DOHH2 (cell line): ENCODE data around the gene C5orf58.

ENCODE experiments used
- H3F3A ChIP-seq: fragments of 200-600 bp; sonication (generic), shearing (Covaris generic); 2 replicates; pipeline ENCODE4 v1.6.0; 2016; ENCODE audit warnings: antibody characterized with exemption, mild to moderate bottlenecking; ENCODE audit not compliant: control insufficient read depth, insufficient read depth
- H3K27ac ChIP-seq: fragments of 200-600 bp; sonication (generic); 2 replicates; pipeline ENCODE4 v1.5.1; 2014; ENCODE audit warnings: low read depth, mild to moderate bottlenecking, low read length, moderate library complexity
- H3K27me3 ChIP-seq: fragments of 200-600 bp; sonication (generic); 2 replicates; pipeline ENCODE4 v1.6.1; 2014; ENCODE audit warnings: mild to moderate bottlenecking, low read length, mixed read lengths; ENCODE audit not compliant: control insufficient read depth
- H3K36me3 ChIP-seq: fragments of 200-600 bp; sonication (generic); 2 replicates; pipeline ENCODE4 v1.6.1; 2014; ENCODE audit warnings: mild to moderate bottlenecking, low read length, moderate library complexity, mixed read lengths; ENCODE audit not compliant: control insufficient read depth
- H3K4me1 ChIP-seq: fragments of 200-600 bp; sonication (generic); 2 replicates; pipeline ENCODE4 v1.6.1; 2014; ENCODE audit warnings: mild to moderate bottlenecking, low read length, mixed read lengths; ENCODE audit not compliant: control insufficient read depth
- H3K4me2 ChIP-seq: fragments of 200-600 bp; sonication (generic); 2 replicates; pipeline ENCODE4 v1.6.0; 2014; ENCODE audit warnings: mild to moderate bottlenecking, low read length, moderate library complexity
- H3K4me3 ChIP-seq: fragments of 200-600 bp; sonication (generic); 2 replicates; pipeline ENCODE4 v1.5.1; 2014; ENCODE audit warnings: mild to moderate bottlenecking, low read length, mixed read lengths
- H3K79me2 ChIP-seq: fragments of 200-600 bp; sonication (generic); 2 replicates; pipeline ENCODE4 v1.6.1; 2014; ENCODE audit warnings: mild to moderate bottlenecking, low read length, mixed read lengths; ENCODE audit not compliant: control insufficient read depth
- H3K9me2 ChIP-seq: fragments of 200-600 bp; sonication (generic); replicated peaks from 2 replicates; pipeline ENCODE4 v1.6.1; 2014; ENCODE audit warnings: mild to moderate bottlenecking, low read length, mixed read lengths; ENCODE audit not compliant: control insufficient read depth
- H3K9me3 ChIP-seq: fragments of 200-600 bp; sonication (generic); 2 replicates; pipeline ENCODE4 v1.6.1; 2014; ENCODE audit warnings: antibody characterized with exemption, low read length, mixed read lengths; ENCODE audit not compliant: control insufficient read depth, insufficient read depth
- H4K20me1 ChIP-seq: fragments of 200-600 bp; sonication (generic); 2 replicates; pipeline ENCODE4 v1.6.0; 2014; ENCODE audit warnings: low read depth, mild to moderate bottlenecking, antibody characterized with exemption, low read length, moderate library complexity; ENCODE audit not compliant: control insufficient read depth, insufficient read depth
- EZH2phosphoT487 ChIP-seq: fragments of 200-600 bp; sonication (generic); IDR thresholded peaks from 2 replicates; pipeline ENCODE4 v1.6.1; 2017; ENCODE audit warnings: borderline replicate concordance, mild to moderate bottlenecking, antibody characterized with exemption, low read length, moderate library complexity, mixed read lengths
- TF ChIP-seq, protein P1 (sequence below): fragments of 200-600 bp; sonication (generic); IDR thresholded peaks from one replicate; pipeline ENCODE4 v1.5.1; 2014; ENCODE audit warnings: antibody characterized with exemption, mild to moderate bottlenecking, low read depth, low read length; ENCODE audit not compliant: poor library complexity, severe bottlenecking

The C5orf58 gene

DNA sequence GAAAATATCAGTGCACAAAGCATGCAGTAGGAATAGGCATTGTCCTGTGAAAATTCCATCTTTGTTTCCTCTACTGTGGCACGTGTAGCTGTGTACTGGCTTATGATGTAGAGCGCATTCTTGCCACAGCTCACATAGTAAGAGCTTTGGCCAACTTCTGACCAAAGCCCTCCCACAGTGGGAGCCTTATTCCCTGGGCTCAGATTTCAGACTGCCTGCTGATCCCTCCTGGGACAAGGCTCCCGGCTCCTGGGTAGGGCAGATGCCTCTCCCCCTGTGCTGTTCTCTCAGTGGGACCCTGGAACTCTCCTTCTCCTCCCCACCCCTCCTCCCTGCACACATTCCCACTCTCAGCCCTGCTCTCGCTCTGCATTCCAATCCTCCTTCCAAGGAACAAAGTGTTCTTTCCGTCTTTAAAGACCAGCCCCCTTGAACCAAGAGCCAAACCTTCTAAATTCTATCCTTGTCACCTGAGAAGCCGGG, 47.3 kb downstream of the C5orf58 start:
- no peaks in the 10 kb centered on the region for H3K9me3 ChIP-seq
- H3K4me1 ChIP-seq: peaks cover 4% of the 10 kb centered on the region; the same call in 1 of the 2 replicates
- H3K79me2 ChIP-seq: no peaks in the 10 kb centered on the region
- H3F3A ChIP-seq: no peaks in the 10 kb centered on the region
- H3K36me3 ChIP-seq: no peaks in the 10 kb centered on the region
- no peaks in the 10 kb centered on the region for H4K20me1 ChIP-seq
- TF ChIP-seq EZH2phosphoT487: no peak
- TF ChIP-seq, protein P1, sequence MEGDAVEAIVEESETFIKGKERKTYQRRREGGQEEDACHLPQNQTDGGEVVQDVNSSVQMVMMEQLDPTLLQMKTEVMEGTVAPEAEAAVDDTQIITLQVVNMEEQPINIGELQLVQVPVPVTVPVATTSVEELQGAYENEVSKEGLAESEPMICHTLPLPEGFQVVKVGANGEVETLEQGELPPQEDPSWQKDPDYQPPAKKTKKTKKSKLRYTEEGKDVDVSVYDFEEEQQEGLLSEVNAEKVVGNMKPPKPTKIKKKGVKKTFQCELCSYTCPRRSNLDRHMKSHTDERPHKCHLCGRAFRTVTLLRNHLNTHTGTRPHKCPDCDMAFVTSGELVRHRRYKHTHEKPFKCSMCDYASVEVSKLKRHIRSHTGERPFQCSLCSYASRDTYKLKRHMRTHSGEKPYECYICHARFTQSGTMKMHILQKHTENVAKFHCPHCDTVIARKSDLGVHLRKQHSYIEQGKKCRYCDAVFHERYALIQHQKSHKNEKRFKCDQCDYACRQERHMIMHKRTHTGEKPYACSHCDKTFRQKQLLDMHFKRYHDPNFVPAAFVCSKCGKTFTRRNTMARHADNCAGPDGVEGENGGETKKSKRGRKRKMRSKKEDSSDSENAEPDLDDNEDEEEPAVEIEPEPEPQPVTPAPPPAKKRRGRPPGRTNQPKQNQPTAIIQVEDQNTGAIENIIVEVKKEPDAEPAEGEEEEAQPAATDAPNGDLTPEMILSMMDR: no peak
- H3K4me3 ChIP-seq: no peak overlapping the region
- no peak overlapping the region for H3K27ac ChIP-seq
- H3K27me3 ChIP-seq: peaks cover 9% of the 10 kb centered on the region
- no peak overlapping the region for H3K4me2 ChIP-seq
- H3K9me2 ChIP-seq: no peaks in the 10 kb centered on the region

DNA sequence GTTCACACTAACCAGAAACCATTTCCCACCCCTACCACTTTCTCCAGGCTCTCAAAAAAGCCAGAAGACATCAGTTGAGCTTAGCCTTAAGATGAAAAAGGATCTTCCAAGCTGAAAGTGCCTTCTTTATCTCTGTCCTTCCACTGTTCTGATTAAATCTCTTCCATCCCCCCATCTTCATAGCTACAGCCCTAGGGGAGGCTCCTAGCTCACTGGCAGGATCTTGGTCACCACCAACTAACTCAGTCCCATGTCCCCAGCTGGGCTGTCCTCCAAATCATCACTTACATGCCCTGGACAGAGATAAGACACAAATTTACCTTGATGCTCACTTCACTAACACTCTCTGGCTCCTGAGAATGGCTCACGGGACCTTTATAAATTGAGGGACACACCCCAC, 50.5 kb downstream of the C5orf58 start:
- Histone ChIP-seq H3K27me3 (peaks cover 14% of the 10 kb centered on the region), H3K9me2 (no peaks in the 10 kb centered on the region), H3K27ac (no peak overlapping the region), H3F3A (no peaks in the 10 kb centered on the region), H4K20me1 (no peaks in the 10 kb centered on the region), H3K79me2 (no peaks in the 10 kb centered on the region), H3K4me2 (no peak overlapping the region), H3K4me3 (no peak overlapping the region), H3K9me3 (no peaks in the 10 kb centered on the region), H3K4me1 (peaks cover 4% of the 10 kb centered on the region; the same call in 1 of the 2 replicates), H3K36me3 (no peaks in the 10 kb centered on the region)
- TF ChIP-seq, protein P1: no peak
- no peak for TF ChIP-seq EZH2phosphoT487

DNA sequence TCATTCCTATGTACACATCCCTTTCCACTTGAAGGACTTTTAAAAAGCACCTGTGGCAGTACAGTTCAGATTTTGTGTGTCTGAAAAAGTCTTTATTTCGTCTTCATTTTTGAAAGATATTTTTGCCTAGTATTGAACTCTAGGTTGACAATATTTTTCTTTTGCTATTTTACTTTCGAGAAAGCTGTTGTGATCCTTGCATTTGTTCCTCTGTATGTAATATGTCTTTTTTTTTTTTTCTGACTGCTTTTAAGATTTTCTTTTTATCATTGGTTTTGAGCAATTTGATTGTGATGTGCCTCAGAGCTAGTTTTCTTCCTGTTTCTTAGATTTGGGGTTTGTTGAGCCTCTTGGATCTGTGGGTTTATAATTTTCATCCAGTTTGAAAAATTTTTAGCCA, 51.4 kb downstream of the C5orf58 start:
- no peaks in the 10 kb centered on the region for H4K20me1 ChIP-seq
- H3K79me2 ChIP-seq: no peaks in the 10 kb centered on the region
- H3K9me3 ChIP-seq: no peaks in the 10 kb centered on the region
- H3K4me1 ChIP-seq: no peaks in the 10 kb centered on the region
- H3F3A ChIP-seq: no peaks in the 10 kb centered on the region
- H3K36me3 ChIP-seq: no peaks in the 10 kb centered on the region
- H3K27ac ChIP-seq: no peak overlapping the region
- H3K4me3 ChIP-seq: no peak overlapping the region
- peaks cover 14% of the 10 kb centered on the region for H3K27me3 ChIP-seq
- TF ChIP-seq EZH2phosphoT487: no peak
- TF ChIP-seq, protein P1: no peak
- H3K9me2 ChIP-seq: no peaks in the 10 kb centered on the region
- no peak overlapping the region for H3K4me2 ChIP-seq
